H1 (cell line): ENCODE data around the gene EHD4. TPM values are rescaled to one million over a fixed set of nuclear protein-coding genes. Genes with fewer than 3 reads are reported as not detected.

Experiments used
- CTCF ChIA-PET: fragments of 300-600 bp; sonication (Branson Sonifier 250); formaldehyde crosslinking; loops from one replicate; lab custom pipeline; 2021; ENCODE audit not compliant: partially characterized antibody; lab: Charles Lee
- POLR2A ChIA-PET: fragments of 300-600 bp; sonication (Branson Sonifier 250); formaldehyde crosslinking; loops from one replicate; lab custom pipeline; 2021; ENCODE audit warnings: inconsistent platforms; ENCODE audit not compliant: partially characterized antibody; lab: Charles Lee
- DNase-seq, 2 experiments: peaks; one replicate each; pipeline versions ENCODE4 v3.0.0 to v3.0.0-alpha.2; 2010 to 2022; ENCODE audit warnings: low spot score in 2 of 2, low read depth in 1 of 2, mixed read lengths in 1 of 2
- FAIRE-seq: peaks from 2 replicates; lab custom pipeline; 2011; peaks lifted over from hg19 to GRCh38; lab: Jason Lieb, UNC
- H2AFZ ChIP-seq: 2 replicates; pipeline ENCODE4 v1.8.1; 2012; ENCODE audit warnings: low read length, inconsistent platforms
- H2AK5ac ChIP-seq: 2 replicates; pipeline ENCODE4 v1.6.1; 2013; ENCODE audit warnings: low read depth, low read length
- H2BK120ac ChIP-seq: replicated peaks from 2 replicates; pipeline ENCODE3; 2013; ENCODE audit warnings: low read depth, low read length, inconsistent platforms
- H2BK12ac ChIP-seq: 2 replicates; pipeline ENCODE4 v1.6.1; 2013; ENCODE audit warnings: low read depth, low read length
- H2BK15ac ChIP-seq: 2 replicates; pipeline ENCODE4 v1.6.1; 2013; ENCODE audit warnings: low read length
- H2BK20ac ChIP-seq: 2 replicates; pipeline ENCODE4 v1.6.1; 2013; ENCODE audit warnings: low read length
- H2BK5ac ChIP-seq: 2 replicates; pipeline ENCODE4 v1.6.1; 2013; ENCODE audit warnings: low read depth, low read length
- H3K14ac ChIP-seq: 2 replicates; pipeline ENCODE4 v1.6.1; 2013; ENCODE audit warnings: inconsistent platforms; ENCODE audit not compliant: insufficient read length
- H3K18ac ChIP-seq: 2 replicates; pipeline ENCODE4 v1.6.1; 2013; ENCODE audit warnings: low read length; ENCODE audit errors: extremely low read depth
- H3K23ac ChIP-seq: 2 replicates; pipeline ENCODE4 v1.6.1; 2013; ENCODE audit warnings: inconsistent platforms; ENCODE audit not compliant: insufficient read length
- H3K23me2 ChIP-seq: 2 replicates; pipeline ENCODE4 v1.6.1; 2013; ENCODE audit warnings: low read depth, low read length
- H3K27ac ChIP-seq: 2 replicates; pipeline ENCODE4 v1.6.1; 2011; ENCODE audit warnings: low read depth, low read length, inconsistent platforms
- H3K27me3 ChIP-seq, 4 experiments: replicated peaks in 1 of 4; 1 replicate in 1 of 4; 2 replicates in 3 of 4; pipeline versions ENCODE4 v1.6.1 to v1.8.1; 2011 to 2013; ENCODE audit warnings: low read length in 3 of 4, mild to moderate bottlenecking in 3 of 4, inconsistent platforms in 2 of 4, mixed read lengths in 2 of 4, moderate library complexity in 1 of 4; ENCODE audit not compliant: control insufficient read depth in 3 of 4, insufficient read depth in 3 of 4; ENCODE audit errors: extremely low read depth in 1 of 4
- H3K36me3 ChIP-seq, 4 experiments: 2 replicates each; pipeline versions ENCODE4 v1.6.1 to v1.8.1; 2011 to 2013; ENCODE audit warnings: mild to moderate bottlenecking in 4 of 4, low read length in 3 of 4, moderate library complexity in 2 of 4, control low read depth in 1 of 4, inconsistent platforms in 1 of 4; ENCODE audit not compliant: insufficient read depth in 4 of 4, control insufficient read depth in 2 of 4
- H3K4ac ChIP-seq: replicated peaks from 2 replicates; pipeline ENCODE3; 2013; ENCODE audit warnings: low read length, low read depth, mixed read lengths, inconsistent platforms; ENCODE audit not compliant: insufficient read length
- H3K4me1 ChIP-seq, 4 experiments: replicated peaks in 1 of 4; 1 replicate in 1 of 4; 2 replicates in 3 of 4; pipeline versions ENCODE4 v1.6.1 to v1.8.1; 2011 to 2013; ENCODE audit warnings: low read length in 3 of 4, inconsistent platforms in 2 of 4, mixed read lengths in 1 of 4; ENCODE audit not compliant: insufficient read depth in 4 of 4, control insufficient read depth in 3 of 4
- H3K4me2 ChIP-seq, 2 experiments: 2 replicates each; pipeline versions ENCODE4 v1.6.1 to v1.8.1; 2011 to 2013; ENCODE audit warnings: low read depth in 2 of 2, low read length in 2 of 2, control low read depth in 1 of 2, inconsistent platforms in 1 of 2, mild to moderate bottlenecking in 1 of 2; ENCODE audit not compliant: insufficient read depth in 1 of 2
- H3K4me3 ChIP-seq, 4 experiments: fragments of 200-600, 300-600 bp in 1 of 4; sonication (generic), shearing (Covaris generic), sonication (Bioruptor Twin) in 1 of 4; 2 replicates each; pipeline versions ENCODE4 v1.5.1 to v1.8.1; 2011 to 2016; ENCODE audit warnings: low read length in 4 of 4, low read depth in 3 of 4, control low read depth in 2 of 4, inconsistent platforms in 2 of 4, mild to moderate bottlenecking in 2 of 4, mixed read lengths in 1 of 4, moderate library complexity in 1 of 4; ENCODE audit not compliant: insufficient read depth in 2 of 4; ENCODE audit errors: extremely low read depth in 1 of 4
- H3K56ac ChIP-seq: replicated peaks from 2 replicates; pipeline ENCODE3; 2013; ENCODE audit warnings: low read depth, mild to moderate bottlenecking, mixed read lengths, low read length, inconsistent platforms; ENCODE audit not compliant: insufficient read length
- H3K79me1 ChIP-seq: 2 replicates; pipeline ENCODE4 v1.6.1; 2013; ENCODE audit warnings: low read depth, low read length, control low read depth
- H3K79me2 ChIP-seq, 2 experiments: 2 replicates each; pipeline versions ENCODE4 v1.6.1 to v1.8.1; 2012 to 2013; ENCODE audit warnings: low read length in 2 of 2, mild to moderate bottlenecking in 2 of 2, inconsistent platforms in 1 of 2; ENCODE audit not compliant: insufficient read depth in 2 of 2, control insufficient read depth in 1 of 2
- H3K9ac ChIP-seq, 4 experiments: replicated peaks in 1 of 4; 1 replicate in 1 of 4; 2 replicates in 3 of 4; pipeline versions ENCODE4 v1.6.1 to v1.8.1; 2011 to 2013; ENCODE audit warnings: low read depth in 3 of 4, low read length in 3 of 4, control low read depth in 2 of 4, mild to moderate bottlenecking in 2 of 4, moderate library complexity in 2 of 4, inconsistent platforms in 1 of 4; ENCODE audit errors: extremely low read depth in 1 of 4
- H3K9me3 ChIP-seq, 2 experiments: 2 replicates each; pipeline versions ENCODE4 v1.6.1 to v1.8.1; 2012 to 2013; ENCODE audit warnings: mild to moderate bottlenecking in 2 of 2, moderate library complexity in 2 of 2, control low read depth in 1 of 2, inconsistent platforms in 1 of 2, low read depth in 1 of 2, low read length in 1 of 2, mixed read lengths in 1 of 2; ENCODE audit not compliant: insufficient read depth in 2 of 2
- H4K20me1 ChIP-seq, 2 experiments: replicated peaks in 1 of 2; 2 replicates each; pipeline versions ENCODE3 to v1.8.1; 2011 to 2013; ENCODE audit warnings: inconsistent platforms in 2 of 2, low read length in 2 of 2, mild to moderate bottlenecking in 1 of 2; ENCODE audit not compliant: insufficient read depth in 2 of 2, control insufficient read depth in 1 of 2
- H4K5ac ChIP-seq: 2 replicates; pipeline ENCODE4 v1.6.1; 2013; ENCODE audit warnings: low read length, low read depth, mixed read lengths, inconsistent platforms; ENCODE audit not compliant: insufficient read length
- H4K8ac ChIP-seq: 2 replicates; pipeline ENCODE4 v1.8.0; 2013; ENCODE audit warnings: mild to moderate bottlenecking, moderate library complexity, low read length, inconsistent platforms; ENCODE audit not compliant: insufficient read depth; ENCODE audit errors: extremely low read depth
- H4K91ac ChIP-seq: replicated peaks from 2 replicates; pipeline ENCODE3; 2013; ENCODE audit warnings: low read length, mixed read lengths, inconsistent platforms; ENCODE audit not compliant: insufficient read length
- BRCA1 ChIP-seq: IDR thresholded peaks from 2 replicates; pipeline ENCODE4 v1.6.1; 2012; ENCODE audit warnings: low read depth, low read length, improper control_type of control experiment
- EGR1 ChIP-seq: IDR thresholded peaks from 2 replicates; pipeline ENCODE4 v1.6.1; 2011; ENCODE audit warnings: low read depth, low read length, borderline replicate concordance
- EZH2 ChIP-seq: fragments of 200-600 bp; sonication (generic); IDR thresholded peaks from 2 replicates; pipeline ENCODE4 v1.7.1; 2012; ENCODE audit warnings: low read depth, mild to moderate bottlenecking, moderate library complexity, low read length, inconsistent platforms; ENCODE audit not compliant: severe bottlenecking
- POLR2A ChIP-seq, 2 experiments: IDR thresholded peaks; 1 replicate in 1 of 2; 2 replicates in 1 of 2; pipeline ENCODE4 v1.6.1; 2011; ENCODE audit warnings: low read depth in 2 of 2, low read length in 2 of 2, mild to moderate bottlenecking in 2 of 2; ENCODE audit errors: control extremely low read depth in 1 of 2
- WGBS, 2 experiments: shearing (Covaris generic) in 1 of 2; methylation state at CpG; one replicate each; pipeline versions ENCODE4 v1.1.6 to v1.1.7; 2013 to 2015; ENCODE audit warnings: low lambda C conversion rate in 2 of 2, mixed read lengths in 2 of 2, inconsistent platforms in 1 of 2, low coverage in 1 of 2, missing lambda C conversion rate in 1 of 2; ENCODE audit not compliant: insufficient replicate concordance in 2 of 2, insufficient coverage in 1 of 2, insufficient read length in 1 of 2; ENCODE audit errors: extremely low coverage in 1 of 2, missing lambda C conversion rate in 1 of 2; 5-methylcytosine and 5-hydroxymethylcytosine counted together
- polyA plus RNA-seq, 7 experiments: library from polyadenylated mRNA; depleted of rRNA in 3 of 7; stranded (reverse) in 5 of 7; unstranded in 2 of 7; fragments of >200 nt in 5 of 7; fragments of 200-250 nt in 2 of 7; gene quantifications; 1 replicate in 5 of 7; 2 replicates in 1 of 7; 4 replicates in 1 of 7; pipeline versions ENCODE4 v1.2.1 to v1.2.3, GENCODE V29; 2011 to 2013; ENCODE audit warnings: missing spikeins in 2 of 7, mixed read lengths in 2 of 7
- total RNA-seq: library from RNA; stranded (reverse); fragmentation: NEBNext Ultra II Directional; extraction: Animal tissue kit (Norgen Biotek cat#: 25700); gene quantifications from 2 replicates; pipeline ENCODE4 v1.2.1, GENCODE V29; 2021
- TF ChIP-seq, protein P1 (sequence below): IDR thresholded peaks from 2 replicates; pipeline ENCODE4 v1.6.1; 2012; ENCODE audit warnings: low read length, inconsistent platforms

Gene EHD4
- total and polyA plus RNA-seq, 2 of the 8 experiments (the other 6 are each of a cell fraction or from before 2014, with no cell fraction given) = 17.5 to 24.5 TPM

DNA sequence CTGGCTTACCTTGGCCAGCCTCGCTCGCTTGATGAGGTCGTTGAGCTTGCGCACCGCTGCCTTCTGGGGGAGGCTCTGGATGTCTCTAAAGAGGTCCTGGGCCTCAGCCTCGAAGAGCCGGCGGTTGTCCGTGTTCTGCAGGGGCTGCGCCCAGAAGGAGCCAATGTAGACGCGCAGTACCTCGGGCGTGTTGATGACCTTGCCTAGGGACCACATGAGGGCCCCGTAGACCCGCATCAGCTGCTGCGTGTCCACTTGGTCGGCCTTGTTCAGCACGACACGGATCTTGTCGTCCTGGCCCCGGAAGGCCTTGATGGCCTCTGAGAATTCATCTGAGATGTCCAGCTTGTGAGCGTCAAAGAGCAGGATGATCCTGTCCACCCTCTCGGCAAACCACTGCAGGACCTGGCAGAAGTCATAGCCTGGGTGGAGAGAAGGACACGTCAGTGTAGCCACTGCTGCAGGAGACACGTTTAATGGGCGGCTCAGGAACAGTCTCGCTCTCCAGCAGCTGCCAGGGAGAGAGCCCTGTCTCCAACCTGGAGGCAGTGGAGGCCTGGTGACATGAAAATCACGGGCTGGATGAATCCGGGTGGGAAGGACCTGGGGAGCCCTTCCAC lies 53.0 kb downstream of the EHD4 start:
- H3K27ac ChIP-seq = no peak overlapping the region
- TF ChIP-seq BRCA1 = no peak
- no peak for TF ChIP-seq EZH2
- no peak for TF ChIP-seq EGR1
- TF ChIP-seq POLR2A (IDR thresholded peaks at IDR 0.05; ENCODE audit: control extremely low read depth in 1 of 2, low read depth in 2 of 2, low read length in 2 of 2) = no peak
- TF ChIP-seq, protein P1, sequence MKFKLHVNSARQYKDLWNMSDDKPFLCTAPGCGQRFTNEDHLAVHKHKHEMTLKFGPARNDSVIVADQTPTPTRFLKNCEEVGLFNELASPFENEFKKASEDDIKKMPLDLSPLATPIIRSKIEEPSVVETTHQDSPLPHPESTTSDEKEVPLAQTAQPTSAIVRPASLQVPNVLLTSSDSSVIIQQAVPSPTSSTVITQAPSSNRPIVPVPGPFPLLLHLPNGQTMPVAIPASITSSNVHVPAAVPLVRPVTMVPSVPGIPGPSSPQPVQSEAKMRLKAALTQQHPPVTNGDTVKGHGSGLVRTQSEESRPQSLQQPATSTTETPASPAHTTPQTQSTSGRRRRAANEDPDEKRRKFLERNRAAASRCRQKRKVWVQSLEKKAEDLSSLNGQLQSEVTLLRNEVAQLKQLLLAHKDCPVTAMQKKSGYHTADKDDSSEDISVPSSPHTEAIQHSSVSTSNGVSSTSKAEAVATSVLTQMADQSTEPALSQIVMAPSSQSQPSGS = no peak
- H3K4me2 ChIP-seq = no peak overlapping the region

More for the DNA sequence above, 53.0 kb downstream of the EHD4 start:
- H3K4ac ChIP-seq = no peak overlapping the region
- H3K4me3 ChIP-seq = no peak overlapping the region
- no peak overlapping the region for H2BK5ac ChIP-seq
- no peak overlapping the region for H3K56ac ChIP-seq
- no peak overlapping the region for H2AFZ ChIP-seq
- H3K9me3 ChIP-seq = no peaks in the 10 kb centered on the region
- FAIRE-seq (no peak), DNase-seq (no peak)
- H4K8ac ChIP-seq = no peak overlapping the region
- no peak overlapping the region for H3K9ac ChIP-seq
- CTCF ChIA-PET = interaction anchor here (0.9 to 1.4 kb wide), 2 partner anchors 23 to 37 kb away, joined by 3 to 5 read pairs; no protein-coding TSS in a partner anchor
- no peaks in the 10 kb centered on the region for H3K4me1 ChIP-seq
- H3K27me3 ChIP-seq = no peaks in the 10 kb centered on the region
- H3K14ac ChIP-seq = no peak overlapping the region
- H3K79me2 ChIP-seq = no peaks in the 10 kb centered on the region
- H3K23ac ChIP-seq = no peak overlapping the region
- no peak overlapping the region for H2BK15ac ChIP-seq
- H3K79me1 ChIP-seq = peaks cover 6% of the 10 kb centered on the region; the same call in 1 of the 2 replicates
- no peak overlapping the region for H3K18ac ChIP-seq
- H2AK5ac ChIP-seq = no peak overlapping the region
- 94% methylated on average over 30 of the region's 30 CpGs; no CpG with 5 or more reads in 1 of the 2 experiments for WGBS, 2 experiments
- POLR2A ChIA-PET = no interaction called here
- H4K5ac ChIP-seq = no peak overlapping the region
- H4K91ac ChIP-seq = no peak overlapping the region
- H2BK120ac ChIP-seq = no peak overlapping the region
- H2BK12ac ChIP-seq = no peak overlapping the region
- H3K23me2 ChIP-seq = no peaks in the 10 kb centered on the region
- no peak overlapping the region for H2BK20ac ChIP-seq
- peaks cover 3 to 8% of the 10 kb centered on the region in 2 experiments for H4K20me1 ChIP-seq
- H3K36me3 ChIP-seq = peaks cover 6 to 17% (median 12%) of the 10 kb centered on the region in 4 experiments; a peak in 7 of 8 replicates
